Measurements from ENCODE around the gene STARD5. TPM values are rescaled to one million over a fixed set of nuclear protein-coding genes. Genes with fewer than 3 reads are reported as not detected.

The STARD5 gene
- total RNA-seq, 6 experiments from 2014 or later, result 2.7 to 4.0 (median 3.6) TPM

DNA sequence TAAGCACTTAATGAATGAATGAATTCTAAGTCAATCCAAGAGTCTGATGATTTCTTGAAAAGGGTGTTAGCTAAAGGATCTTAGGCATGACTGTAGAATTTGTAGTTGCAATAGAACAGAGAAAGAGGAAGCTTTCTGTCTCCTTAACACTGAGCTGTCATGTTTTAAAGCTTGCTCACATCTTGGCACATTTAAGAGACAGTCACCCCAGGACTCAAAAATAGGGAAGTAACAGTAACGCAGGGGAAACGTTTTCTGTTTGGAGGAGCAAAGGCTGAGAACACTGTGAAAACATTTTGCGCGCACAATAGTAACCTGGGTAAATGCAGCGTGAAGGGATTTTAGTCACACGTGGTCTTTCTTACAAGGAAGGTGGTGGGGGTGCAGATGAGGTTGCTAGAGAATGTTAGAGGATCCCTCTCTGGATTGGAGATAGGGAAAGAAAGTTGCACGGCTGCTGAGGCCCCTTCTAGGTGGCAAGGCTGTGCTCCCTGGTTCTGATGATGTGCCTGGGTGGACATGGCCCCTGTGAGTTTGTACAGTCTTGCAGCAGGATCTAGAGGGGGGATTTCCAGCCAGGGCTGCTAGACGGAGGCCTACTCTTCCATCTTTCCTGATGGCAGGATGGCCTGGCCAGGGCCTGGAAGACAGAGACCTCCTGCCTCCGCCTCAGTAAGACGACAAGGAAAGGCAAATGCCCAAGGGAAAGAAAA is 12.0 kb downstream of the STARD5 start:
- Mint-ChIP-seq H3K4me3 (peak overlapping the region; percentile 6; the same call in 1 of the 2 replicates), H3K4me1 (ENCODE audit: low read depth) (peaks cover 41% of the 10 kb centered on the region), H3K27ac (peak overlapping the region; percentile 72), H3K36me3 (ENCODE audit: low read depth) (peaks cover 26% of the 10 kb centered on the region), H3K9me3 (no peaks in the 10 kb centered on the region), H3K27me3 (ENCODE audit: insufficient read depth) (peaks cover 3% of the 10 kb centered on the region)
- TF ChIP-seq, protein P1, sequence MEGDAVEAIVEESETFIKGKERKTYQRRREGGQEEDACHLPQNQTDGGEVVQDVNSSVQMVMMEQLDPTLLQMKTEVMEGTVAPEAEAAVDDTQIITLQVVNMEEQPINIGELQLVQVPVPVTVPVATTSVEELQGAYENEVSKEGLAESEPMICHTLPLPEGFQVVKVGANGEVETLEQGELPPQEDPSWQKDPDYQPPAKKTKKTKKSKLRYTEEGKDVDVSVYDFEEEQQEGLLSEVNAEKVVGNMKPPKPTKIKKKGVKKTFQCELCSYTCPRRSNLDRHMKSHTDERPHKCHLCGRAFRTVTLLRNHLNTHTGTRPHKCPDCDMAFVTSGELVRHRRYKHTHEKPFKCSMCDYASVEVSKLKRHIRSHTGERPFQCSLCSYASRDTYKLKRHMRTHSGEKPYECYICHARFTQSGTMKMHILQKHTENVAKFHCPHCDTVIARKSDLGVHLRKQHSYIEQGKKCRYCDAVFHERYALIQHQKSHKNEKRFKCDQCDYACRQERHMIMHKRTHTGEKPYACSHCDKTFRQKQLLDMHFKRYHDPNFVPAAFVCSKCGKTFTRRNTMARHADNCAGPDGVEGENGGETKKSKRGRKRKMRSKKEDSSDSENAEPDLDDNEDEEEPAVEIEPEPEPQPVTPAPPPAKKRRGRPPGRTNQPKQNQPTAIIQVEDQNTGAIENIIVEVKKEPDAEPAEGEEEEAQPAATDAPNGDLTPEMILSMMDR (IDR thresholded peaks at IDR 0.05), result no peak
- DNase-seq, result peak; percentile 3

DNA sequence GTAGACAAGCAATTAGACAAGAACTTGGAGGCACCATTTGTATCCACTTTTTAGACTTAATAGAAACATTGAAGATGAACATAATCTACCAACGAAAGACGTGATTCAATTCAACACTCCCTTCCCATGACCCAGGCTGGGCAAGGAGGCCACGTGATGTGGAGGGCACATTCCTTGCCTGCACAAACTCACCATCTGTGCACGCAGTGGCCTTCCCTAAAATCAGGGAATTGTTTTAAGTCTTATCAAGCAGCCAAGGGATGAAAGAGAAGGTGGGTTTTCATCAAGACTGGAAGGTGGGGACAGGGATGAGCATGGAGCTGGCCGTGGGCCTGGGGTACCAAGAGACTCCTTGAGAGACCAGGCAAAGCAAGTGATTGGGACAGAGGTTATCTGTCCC is 13.5 kb downstream of the STARD5 start:
- TF ChIP-seq, protein P1 (IDR thresholded peaks at IDR 0.05), result no peak
- DNase-seq, result no peak
- Mint-ChIP-seq H3K36me3 (ENCODE audit: low read depth) (peaks cover 18% of the 10 kb centered on the region; the same call in 1 of the 2 replicates), H3K27me3 (ENCODE audit: insufficient read depth) (peaks cover 3% of the 10 kb centered on the region), H3K4me1 (ENCODE audit: low read depth) (peaks cover 41% of the 10 kb centered on the region), H3K9me3 (no peaks in the 10 kb centered on the region), H3K4me3 (no peak overlapping the region), H3K27ac (no peak overlapping the region)

DNA sequence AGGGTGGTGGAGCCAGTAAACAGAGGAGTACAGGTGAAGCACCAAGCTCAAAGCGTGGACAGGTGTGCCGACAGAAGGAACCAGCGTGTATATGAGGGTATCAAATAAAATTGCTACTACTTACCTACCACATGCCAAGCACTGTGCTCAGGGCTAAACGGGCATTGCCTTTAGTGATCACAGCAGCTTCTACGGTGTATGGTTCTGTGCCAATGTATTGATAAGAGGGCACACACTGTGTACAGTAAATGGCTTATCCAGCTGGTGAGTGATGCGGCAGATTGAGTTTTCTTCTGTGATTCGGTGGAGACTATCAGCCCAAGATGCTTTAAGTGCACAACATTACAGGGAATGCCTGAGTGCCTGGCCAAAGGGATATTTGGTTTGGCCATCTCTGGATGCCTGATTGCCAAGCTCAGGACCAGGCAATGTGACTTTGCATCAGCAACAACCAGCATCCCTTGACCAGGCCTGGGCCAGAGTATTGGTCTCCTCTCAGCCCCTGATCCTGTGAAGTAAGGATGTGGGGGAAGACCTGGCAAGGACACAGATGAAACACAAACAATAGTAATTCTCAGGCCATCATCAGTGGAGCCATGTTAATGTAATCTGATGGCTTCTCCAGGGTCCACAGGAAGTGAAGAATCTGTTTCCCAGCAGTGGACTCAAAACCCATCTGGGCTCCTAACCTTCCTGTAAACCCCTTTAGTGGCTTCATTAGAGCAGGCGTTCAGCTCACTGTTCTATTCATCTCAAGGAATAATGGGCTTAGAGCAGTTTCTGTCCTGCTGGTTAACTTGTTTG is 14.1 kb downstream of the STARD5 start:
- Mint-ChIP-seq H3K36me3 (ENCODE audit: low read depth) (peaks cover 18% of the 10 kb centered on the region; the same call in 1 of the 2 replicates), H3K4me1 (ENCODE audit: low read depth) (peaks cover 43% of the 10 kb centered on the region), H3K27ac (no peak overlapping the region), H3K27me3 (ENCODE audit: insufficient read depth) (peaks cover 2% of the 10 kb centered on the region), H3K9me3 (no peaks in the 10 kb centered on the region), H3K4me3 (no peak overlapping the region)
- DNase-seq, result no peak
- TF ChIP-seq, protein P1 (IDR thresholded peaks at IDR 0.05), result no peak

DNA sequence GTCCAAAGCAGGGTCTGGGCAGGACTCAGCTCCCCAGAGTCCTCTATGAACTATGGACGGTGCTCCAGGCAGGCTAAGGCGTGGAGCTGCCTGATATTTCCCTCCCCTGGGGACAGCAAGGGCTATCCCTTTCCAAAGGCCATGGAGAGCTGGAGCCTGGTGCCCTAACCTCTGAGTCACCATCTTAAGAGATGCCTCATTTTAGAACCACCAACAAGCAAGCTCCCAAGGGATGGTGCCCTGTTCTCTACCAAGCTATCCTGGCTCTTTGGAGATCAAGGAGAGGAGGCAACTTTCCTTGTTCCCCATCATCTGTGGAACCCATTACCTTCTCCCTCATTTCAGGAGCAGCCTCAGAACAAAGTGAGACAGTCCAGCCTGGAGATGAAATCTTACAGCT is 15.7 kb downstream of the STARD5 start:
- Mint-ChIP-seq H3K4me3 (no peak overlapping the region), H3K27me3 (ENCODE audit: insufficient read depth) (peaks cover 3% of the 10 kb centered on the region), H3K36me3 (ENCODE audit: low read depth) (peaks cover 18% of the 10 kb centered on the region; the same call in 1 of the 2 replicates), H3K9me3 (no peaks in the 10 kb centered on the region), H3K27ac (no peak overlapping the region), H3K4me1 (ENCODE audit: low read depth) (peaks cover 55% of the 10 kb centered on the region)
- DNase-seq, result no peak
- TF ChIP-seq, protein P1 (IDR thresholded peaks at IDR 0.05), result no peak

DNA sequence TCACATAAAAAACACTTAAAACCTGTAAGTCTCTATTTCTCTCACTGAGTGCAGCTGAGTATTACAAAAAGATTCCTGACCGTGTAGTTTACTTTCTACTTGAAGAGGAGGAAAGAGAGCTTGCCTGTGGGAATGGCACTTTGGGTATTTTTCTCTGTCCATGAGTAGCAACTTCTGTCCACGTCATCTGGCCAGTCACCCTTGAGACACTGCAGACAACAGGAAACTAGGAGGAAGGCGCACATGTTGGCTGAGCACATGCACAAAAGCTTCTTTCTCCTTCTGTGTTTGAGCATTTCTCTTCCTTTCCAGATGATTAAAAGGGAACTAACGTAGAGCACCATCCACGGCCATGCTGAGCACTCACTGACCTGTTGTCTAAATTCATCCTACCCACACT is 19.7 kb downstream of the STARD5 start:
- Mint-ChIP-seq H3K27me3 (ENCODE audit: insufficient read depth) (peaks cover 6% of the 10 kb centered on the region), H3K36me3 (ENCODE audit: low read depth) (peaks cover 3% of the 10 kb centered on the region; the same call in 1 of the 2 replicates), H3K27ac (peak overlapping the region; percentile 79), H3K4me3 (no peak overlapping the region), H3K4me1 (ENCODE audit: low read depth) (peaks cover 25% of the 10 kb centered on the region), H3K9me3 (no peaks in the 10 kb centered on the region)
- peak; percentile 64 for DNase-seq
- TF ChIP-seq, protein P1 (IDR thresholded peaks at IDR 0.05), result no peak

Measured in HFFc6 (cell line).